HG02981 (cell line): Measurements from ENCODE around the gene UPF2.
"Not testable (repeated sequence)": the region's sequence is repeated elsewhere in the genome, so short reads cannot be mapped to it uniquely, and the experiment has no call there.

Experiments
- ATAC-seq: cut with Tn5 transposase; IDR thresholded peaks from one replicate; pipeline ENCODE4 v1.9.1; 2021; ENCODE audit warnings: mild to moderate bottlenecking, moderate library complexity; ENCODE audit not compliant: unreplicated experiment

Gene UPF2

GRCh38 chr10:11909618-11910017, 133.0 kb downstream of the UPF2 start:
- no peak for ATAC-seq

GRCh38 chr10:11908991-11909390, 133.6 kb downstream of the UPF2 start:
- ATAC-seq, result no peak

- ATAC-seq, result no peak
Observed at GRCh38 chr10:11908536-11908935, 134.1 kb downstream of the UPF2 start.

- no peak for ATAC-seq
Observed at GRCh38 chr10:11907914-11908313, 134.7 kb downstream of the UPF2 start.

GRCh38 chr10:11906714-11907113, 135.9 kb downstream of the UPF2 start:
- no peak for ATAC-seq

- ATAC-seq, result no peak
Observed at GRCh38 chr10:11902646-11903045, 140.0 kb downstream of the UPF2 start.

GRCh38 chr10:11901833-11902475, 140.7 kb downstream of the UPF2 start:
- no peak for ATAC-seq

- no peak for ATAC-seq
Observed at GRCh38 chr10:11901454-11901832, 141.2 kb downstream of the UPF2 start.

GRCh38 chr10:11901036-11901301, 141.6 kb downstream of the UPF2 start:
- no peak for ATAC-seq

GRCh38 chr10:11899067-11899876, 143.3 kb downstream of the UPF2 start:
- no peak for ATAC-seq

- ATAC-seq, result no peak
Observed at GRCh38 chr10:11898372-11899066, 144.1 kb downstream of the UPF2 start.

GRCh38 chr10:11898033-11898371, 144.6 kb downstream of the UPF2 start:
- ATAC-seq, result no peak

- no peak for ATAC-seq
Observed at GRCh38 chr10:11896549-11897200, 145.9 kb downstream of the UPF2 start.

GRCh38 chr10:11895598-11895997, 147.0 kb downstream of the UPF2 start:
- no peak for ATAC-seq

- no peak for ATAC-seq
Observed at GRCh38 chr10:11895108-11895466, 147.5 kb downstream of the UPF2 start.

- no peak for ATAC-seq
Observed at GRCh38 chr10:11894381-11895107, 148.1 kb downstream of the UPF2 start.

- no peak for ATAC-seq
Observed at GRCh38 chr10:11893749-11894278, 148.8 kb downstream of the UPF2 start.

GRCh38 chr10:11891776-11892486, 150.7 kb downstream of the UPF2 start:
- no peak for ATAC-seq

- ATAC-seq, result not testable (repeated sequence)
Observed at GRCh38 chr10:11889263-11889662, 153.3 kb downstream of the UPF2 start.
